Heart left ventricle (tissue), 16 donors: Measurements from ENCODE around the gene RPGRIP1L. TPM values are rescaled to one million over a fixed set of nuclear protein-coding genes. Genes with fewer than 3 reads are reported as not detected.

Source experiments
- ATAC-seq, 4 donors: fragments of 200-7000 bp; cut with Tn5 transposase; one replicate each; pipeline ENCODE4 v1.9.1; 2020 to 2022; ENCODE audit warnings: moderate library complexity in 4 of 4, mild to moderate bottlenecking in 3 of 4, moderate number of reproducible peaks in 1 of 4
- DNase-seq, 5 donors: peaks; one replicate each; pipeline ENCODE4 v3.0.0-alpha.2; 2020
- H3K27ac ChIP-seq, 12 donors: fragments of 200-600 bp; sonication (generic) in 4 of 12; one replicate each; pipeline versions ENCODE4 v1.5.0 to v1.8.0; 2016 to 2022; ENCODE audit warnings: mild to moderate bottlenecking in 2 of 12
- H3K27me3 ChIP-seq, 9 donors: fragments of 200-600 bp; sonication (generic) in 2 of 9; one replicate each; pipeline versions ENCODE4 v1.5.1 to v1.8.0; 2016 to 2022; ENCODE audit warnings: mild to moderate bottlenecking in 3 of 9
- H3K36me3 ChIP-seq, 9 donors: fragments of 200-600 bp; sonication (generic) in 2 of 9; one replicate each; pipeline versions ENCODE4 v1.5.0 to v1.8.0; 2018 to 2022; ENCODE audit warnings: mild to moderate bottlenecking in 2 of 9
- H3K4me1 ChIP-seq, 12 donors: fragments of 200-600 bp; sonication (generic) in 4 of 12; one replicate each; pipeline versions ENCODE4 v1.5.0 to v1.8.0; 2016 to 2022; ENCODE audit warnings: mild to moderate bottlenecking in 3 of 12
- H3K4me3 ChIP-seq, 12 donors: fragments of 200-600 bp; sonication (generic) in 4 of 12; one replicate each; pipeline versions ENCODE4 v1.5.0 to v1.8.0; 2017 to 2022; ENCODE audit warnings: mild to moderate bottlenecking in 9 of 12, moderate library complexity in 4 of 12
- H3K9me3 ChIP-seq, 12 donors: fragments of 200-600 bp; sonication (generic) in 4 of 12; one replicate each; pipeline versions ENCODE4 v1.5.0 to v1.8.0; 2016 to 2022; ENCODE audit warnings: mild to moderate bottlenecking in 1 of 12
- POLR2A ChIP-seq, 2 donors: fragments of 450-650 bp; IDR thresholded peaks; one replicate each; pipeline ENCODE4 v1.6.1; 2017; ENCODE audit warnings: antibody characterized with exemption in 2 of 2, mild to moderate bottlenecking in 2 of 2, moderate library complexity in 2 of 2
- WGBS, 4 donors: extraction: QIAGEN DNeasy Blood & Tissue Kit in 2 of 4; methylation state at CpG; one replicate each; pipeline versions ENCODE4 v1.1.5 to v1.1.7; 2013 to 2018; 5-methylcytosine and 5-hydroxymethylcytosine counted together
- intact Hi-C, 10 donors: fragments of 100-400 bp; cut with DNase I; formaldehyde crosslinking; loops; one replicate each; pipeline versions ENCODE4 v1.11.1 to v1.14.2; 2022
- polyA plus RNA-seq, 2 donors: library from polyadenylated mRNA; stranded (reverse); fragments of 200-250 nt; gene quantifications; one replicate each; pipeline ENCODE4 v1.2.3, GENCODE V29; 2013
- total RNA-seq, 9 donors: library from RNA; depleted of rRNA in 2 of 9; stranded (reverse); fragments of >200 nt in 2 of 9; fragmentation: NEBNext Ultra II Directional in 3 of 9; extraction: Animal tissue kit (Norgen Biotek cat#: 25700) in 3 of 9; gene quantifications; one replicate each; pipeline versions ENCODE4 v1.1.0 to v1.2.4, GENCODE V29; 2016 to 2023
- TF ChIP-seq, protein P1 (sequence below), 12 donors: fragments of 200-600 bp; sonication (generic) in 4 of 12; IDR thresholded peaks; one replicate each; pipeline versions ENCODE4 v1.5.0 to v1.8.0; 2018 to 2022; ENCODE audit warnings: antibody characterized with exemption in 12 of 12, mild to moderate bottlenecking in 5 of 12
- donor health status: ischemic (EF 13 %, LVEDD 7.1; RV severe dilation, severe dysfunction).
- donor health status: healthy with polysubstance abuse.
- donor health status: DM: no; HTN: yes; CAD: no.
- donor health status: DM: no; HTN: no; CAD: no.
- donor health status: ischemic (EF 25% LVEDD 6.9; RV normal size, moderate dysfunction).
- donor health status: ischemic (EF 25% LVEDD 5.7; RV mildly dilated, moderate dysfunction).
- donor health status: healthy.
- donor health status: DM: yes; HTN: yes; CAD: no.
- donor health status: ischemic (EF 35%, LVEDD 5.7; RV mildly dilated, moderate dysfunction).
- donor health status: nonischemic (EF 11% LVEDD 7.7; RV severe dilation, severe dysfunction).
- donor health status: DM: yes; HTN: yes; CAD: no.
- donor health status: PGD.
- donor health status: ischemic (EF 29% LVEDD 5.4; RV normal size, mild dysfunction).
- donor health status: nonischemic (EF 23%, LVEDD 6.1; RV moderate dilation, normal function).

The RPGRIP1L gene
- total and polyA plus RNA-seq, 11 donors = 0.69 to 4.6 (median 2.3) TPM

DNA sequence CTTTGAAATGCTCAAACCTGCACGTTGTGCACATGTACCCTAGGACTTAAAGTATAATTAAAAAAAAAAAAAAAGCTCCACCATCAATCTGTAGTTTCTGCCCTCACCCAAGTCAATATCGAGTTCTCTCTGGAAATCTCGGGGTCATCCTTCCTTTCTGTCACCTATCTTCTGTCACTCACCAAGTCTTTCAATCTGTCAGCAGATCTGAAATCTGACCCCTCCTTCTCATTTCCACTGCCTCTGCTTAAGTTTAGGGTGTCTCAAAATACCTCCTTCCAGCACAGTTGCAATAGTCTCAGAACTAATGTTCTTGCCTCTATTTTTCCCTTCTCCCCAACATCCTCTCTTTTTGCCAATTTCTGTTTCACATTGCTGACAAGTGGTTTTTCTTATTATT, 32.6 kb upstream of the RPGRIP1L start:
- WGBS, 4 donors = 41 to 51% (median 46%) methylated on average over 3 of the region's 3 CpGs
- no peak for DNase-seq
- Histone ChIP-seq H3K27me3 (no peaks in the 10 kb centered on the region), H3K36me3 (no peaks in the 10 kb centered on the region), H3K27ac (no peak overlapping the region), H3K9me3 (no peaks in the 10 kb centered on the region), H3K4me3 (no peak overlapping the region), H3K4me1 (peaks cover 0 to 60% (median 10%) of the 10 kb centered on the region in 12 donors)
- ATAC-seq = no peak
- intact Hi-C loops = no loop called here
- TF ChIP-seq, protein P1, sequence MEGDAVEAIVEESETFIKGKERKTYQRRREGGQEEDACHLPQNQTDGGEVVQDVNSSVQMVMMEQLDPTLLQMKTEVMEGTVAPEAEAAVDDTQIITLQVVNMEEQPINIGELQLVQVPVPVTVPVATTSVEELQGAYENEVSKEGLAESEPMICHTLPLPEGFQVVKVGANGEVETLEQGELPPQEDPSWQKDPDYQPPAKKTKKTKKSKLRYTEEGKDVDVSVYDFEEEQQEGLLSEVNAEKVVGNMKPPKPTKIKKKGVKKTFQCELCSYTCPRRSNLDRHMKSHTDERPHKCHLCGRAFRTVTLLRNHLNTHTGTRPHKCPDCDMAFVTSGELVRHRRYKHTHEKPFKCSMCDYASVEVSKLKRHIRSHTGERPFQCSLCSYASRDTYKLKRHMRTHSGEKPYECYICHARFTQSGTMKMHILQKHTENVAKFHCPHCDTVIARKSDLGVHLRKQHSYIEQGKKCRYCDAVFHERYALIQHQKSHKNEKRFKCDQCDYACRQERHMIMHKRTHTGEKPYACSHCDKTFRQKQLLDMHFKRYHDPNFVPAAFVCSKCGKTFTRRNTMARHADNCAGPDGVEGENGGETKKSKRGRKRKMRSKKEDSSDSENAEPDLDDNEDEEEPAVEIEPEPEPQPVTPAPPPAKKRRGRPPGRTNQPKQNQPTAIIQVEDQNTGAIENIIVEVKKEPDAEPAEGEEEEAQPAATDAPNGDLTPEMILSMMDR (IDR thresholded peaks at IDR 0.05) = no peak
- no peak for TF ChIP-seq POLR2A (IDR thresholded peaks at IDR 0.05)

DNA sequence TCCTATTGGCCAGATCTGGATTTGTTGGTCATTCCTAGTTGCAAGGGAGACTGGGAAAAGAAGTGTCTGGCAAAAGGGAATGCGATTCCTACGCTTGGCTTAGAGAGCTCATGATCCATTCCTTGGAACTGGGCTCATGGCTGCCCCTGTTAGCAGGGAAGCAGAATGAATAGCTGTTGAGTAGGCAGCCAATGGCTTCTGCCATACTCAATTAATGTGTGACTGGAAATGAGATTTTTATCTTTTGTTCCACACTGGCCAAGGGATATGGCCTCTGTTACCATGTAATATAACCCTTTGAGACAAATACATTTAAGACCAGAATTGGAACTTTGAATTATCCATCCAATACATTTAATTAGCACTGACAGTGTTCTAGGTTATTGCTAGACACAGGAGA, 31.2 kb upstream of the RPGRIP1L start:
- intact Hi-C loops = no loop called here
- Histone ChIP-seq H3K27me3 (no peaks in the 10 kb centered on the region), H3K27ac (no peak overlapping the region), H3K36me3 (no peaks in the 10 kb centered on the region), H3K9me3 (no peaks in the 10 kb centered on the region), H3K4me1 (peaks cover 0 to 52% (median 11%) of the 10 kb centered on the region in 12 donors), H3K4me3 (no peak overlapping the region)
- 95 to 100% (median 96%) methylated on average over 2 of the region's 2 CpGs for WGBS, 4 donors
- TF ChIP-seq, protein P1 (IDR thresholded peaks at IDR 0.05) = no peak
- TF ChIP-seq POLR2A (IDR thresholded peaks at IDR 0.05) = no peak
- ATAC-seq (no peak), DNase-seq (no peak)

DNA sequence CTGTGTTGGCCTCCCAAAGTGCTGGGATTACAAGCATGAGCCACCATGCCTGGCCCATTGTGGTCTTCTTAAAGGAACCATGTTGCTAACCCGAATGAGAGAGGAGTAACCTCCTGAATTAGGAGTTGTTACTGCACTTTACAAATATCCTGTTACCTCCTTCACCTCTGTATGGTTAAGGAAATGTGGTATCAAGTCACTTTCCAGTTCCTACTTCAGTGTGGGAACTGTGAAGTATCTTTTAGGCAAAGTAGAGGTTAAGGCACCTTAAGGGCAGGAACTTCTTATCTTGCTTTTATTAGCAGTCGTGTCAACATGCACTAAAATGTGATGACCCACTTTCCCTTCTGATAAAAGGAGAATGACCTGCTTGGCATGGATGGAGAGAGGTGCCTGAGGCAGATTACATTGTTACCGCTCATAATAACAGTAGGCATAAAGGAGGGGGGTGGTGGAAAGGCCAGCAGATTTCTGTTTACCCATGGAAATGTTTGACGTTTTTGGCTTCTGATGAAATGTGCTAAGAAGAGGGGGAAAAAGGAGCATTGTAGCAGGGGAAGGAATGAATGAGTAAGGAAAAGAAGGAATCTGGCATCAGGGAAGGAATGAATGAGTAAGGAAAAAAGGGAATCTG, 28.8 kb upstream of the RPGRIP1L start:
- ATAC-seq = peak; percentile 60 to 84 (median 84)
- intact Hi-C loops = no loop called here
- WGBS, 4 donors = 34 to 37% (median 37%) methylated on average over 4 of the region's 4 CpGs

DNA sequence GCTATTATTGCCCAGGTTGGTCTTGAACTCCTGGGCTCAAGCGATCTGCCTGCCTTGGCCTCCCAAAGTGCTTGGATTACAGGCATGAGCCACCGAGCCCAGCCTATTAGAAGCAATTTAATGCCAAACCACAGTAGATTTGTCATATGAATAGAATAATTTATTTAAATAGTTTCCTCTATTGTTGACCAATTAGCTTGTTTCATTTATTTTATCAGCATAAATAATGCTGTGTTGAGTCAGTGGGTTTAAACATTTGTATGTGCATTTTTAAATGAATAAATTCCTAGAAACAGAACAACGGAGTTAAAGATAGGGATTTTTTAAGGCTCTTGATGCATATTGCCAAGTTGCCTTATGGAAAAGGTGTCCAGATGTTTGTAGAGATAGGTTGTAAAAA, 27.0 kb upstream of the RPGRIP1L start:
- intact Hi-C loops = no loop called here
- WGBS, 4 donors = 94 to 99% (median 96%) methylated on average over 3 of the region's 3 CpGs
- peaks cover 0 to 56% (median 22%) of the 10 kb centered on the region in 12 donors for H3K4me1 ChIP-seq

More for the DNA sequence above, 28.8 kb upstream of the RPGRIP1L start:
- Histone ChIP-seq H3K27ac (no peak overlapping the region), H3K4me3 (no peak overlapping the region), H3K36me3 (no peaks in the 10 kb centered on the region), H3K9me3 (no peaks in the 10 kb centered on the region), H3K4me1 (peaks cover 0 to 52% (median 10%) of the 10 kb centered on the region in 12 donors), H3K27me3 (no peaks in the 10 kb centered on the region)
- TF ChIP-seq, protein P1 (IDR thresholded peaks at IDR 0.05) = no peak
- no peak for TF ChIP-seq POLR2A (IDR thresholded peaks at IDR 0.05)
- peak in 1 of 5 donors; percentile 11 for DNase-seq

More for the DNA sequence above, 27.0 kb upstream of the RPGRIP1L start:
- no peaks in the 10 kb centered on the region for H3K27me3 ChIP-seq
- H3K4me3 ChIP-seq = no peak overlapping the region
- no peak for DNase-seq
- H3K27ac ChIP-seq = no peak overlapping the region
- H3K9me3 ChIP-seq = no peaks in the 10 kb centered on the region
- H3K36me3 ChIP-seq = no peaks in the 10 kb centered on the region
- TF ChIP-seq, protein P1 (IDR thresholded peaks at IDR 0.05) = no peak
- TF ChIP-seq POLR2A (IDR thresholded peaks at IDR 0.05) = no peak
- ATAC-seq = no peak
